T-helper 2 cell (primary cell): ENCODE results near the gene IL17RE.

Experiments used
- DNase-seq, 5 experiments: peaks; one replicate each; pipeline versions ENCODE4 v3.0.0 to v3.0.0-alpha.2; 2012 to 2022

IL17RE gene

DNA sequence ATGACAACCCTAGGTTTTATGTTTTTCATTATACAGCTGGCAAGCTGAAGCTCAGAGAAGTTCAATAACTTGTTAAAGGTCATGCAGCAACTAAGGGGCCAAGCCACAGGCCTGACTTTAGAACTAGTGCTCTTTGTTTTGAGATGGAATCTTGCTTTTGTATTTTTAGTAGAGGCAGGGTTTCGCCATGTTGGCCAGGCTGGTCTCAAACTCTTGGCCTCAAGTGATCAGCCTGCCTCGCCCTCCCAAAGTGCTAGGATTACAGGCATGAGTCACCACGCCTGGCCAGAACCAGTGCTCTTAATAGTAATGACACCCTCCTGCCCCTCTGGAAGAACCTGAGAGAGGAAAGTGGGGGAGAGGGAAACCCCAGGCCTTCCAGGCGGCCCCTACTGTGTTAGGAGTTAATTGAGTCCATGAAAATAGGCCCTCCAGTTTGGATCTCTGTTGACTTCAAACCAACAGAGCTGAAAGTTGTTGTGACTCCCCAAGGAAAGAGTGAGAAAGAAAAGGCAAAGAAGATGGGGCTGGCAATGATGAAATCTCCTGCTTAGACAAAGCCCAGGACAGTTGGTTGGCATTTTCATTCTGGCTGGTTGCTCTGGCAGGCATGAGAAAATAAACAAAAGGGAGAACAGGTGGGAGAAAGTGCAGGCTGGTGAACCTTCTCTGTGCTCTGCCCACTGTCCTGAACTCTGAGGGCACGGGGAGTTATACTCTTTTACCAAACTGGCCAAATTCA, 53.1 kb downstream of the IL17RE start:
- DNase-seq = no peak

DNA sequence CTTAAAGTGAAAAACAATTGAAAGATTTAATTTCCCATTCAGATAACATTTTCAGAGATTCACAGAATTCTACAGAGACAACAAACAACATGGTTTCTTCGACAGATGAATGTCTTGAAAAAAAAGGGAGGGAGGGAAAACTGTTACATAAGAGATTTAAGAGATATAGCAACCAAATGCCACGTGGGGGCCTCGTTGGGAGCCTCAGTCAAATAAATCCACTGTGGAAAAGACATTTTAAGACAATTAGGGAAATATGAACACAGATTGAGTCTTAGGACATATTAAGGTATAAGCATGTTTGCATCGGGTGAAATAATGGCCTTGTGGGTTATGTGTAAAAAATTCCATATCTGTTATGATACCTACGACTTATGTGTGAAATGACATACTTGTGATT, 54.6 kb downstream of the IL17RE start:
- DNase-seq = no peak

DNA sequence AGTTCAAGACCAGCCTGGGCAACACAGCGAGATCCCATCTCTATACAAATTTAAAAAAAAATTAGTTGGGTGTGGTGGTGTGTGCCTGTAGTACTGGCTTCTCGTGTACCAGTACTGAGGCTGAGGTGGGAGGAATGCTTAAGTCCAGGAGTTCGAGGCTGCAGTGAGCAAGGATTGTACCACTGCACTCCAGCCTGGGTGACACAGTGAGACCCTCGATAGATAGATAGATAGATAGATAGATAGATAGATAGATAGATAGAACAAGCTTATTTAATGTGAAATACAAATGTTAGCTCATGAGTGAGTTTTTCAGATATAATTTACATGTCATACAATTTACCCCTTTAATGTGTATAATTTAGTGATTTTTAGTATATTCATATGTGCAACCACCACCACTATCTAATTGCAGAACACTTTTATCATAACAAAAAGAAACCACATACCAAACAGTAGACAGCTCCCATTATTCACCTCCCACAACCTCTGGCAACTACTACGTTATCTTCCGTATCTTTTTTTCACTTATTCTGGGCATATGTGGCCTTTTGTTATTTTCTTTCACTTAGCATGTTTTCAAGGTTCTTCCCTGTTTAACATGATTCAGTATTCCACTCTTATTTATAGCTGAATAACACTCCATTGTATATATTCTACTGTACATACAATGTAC, 62.7 kb downstream of the IL17RE start:
- DNase-seq = no peak
